ENCODE data around the gene ZNF549. TPM values are rescaled to one million over a fixed set of nuclear protein-coding genes. Genes with fewer than 3 reads are reported as not detected.
"Not testable (repeated sequence)": the region's sequence is repeated elsewhere in the genome, so short reads cannot be mapped to it uniquely, and the experiment has no call there.

ZNF549 gene
- total RNA-seq, 4 donors from 2014 or later = 4.4 to 5.5 (median 4.9) TPM

DNA sequence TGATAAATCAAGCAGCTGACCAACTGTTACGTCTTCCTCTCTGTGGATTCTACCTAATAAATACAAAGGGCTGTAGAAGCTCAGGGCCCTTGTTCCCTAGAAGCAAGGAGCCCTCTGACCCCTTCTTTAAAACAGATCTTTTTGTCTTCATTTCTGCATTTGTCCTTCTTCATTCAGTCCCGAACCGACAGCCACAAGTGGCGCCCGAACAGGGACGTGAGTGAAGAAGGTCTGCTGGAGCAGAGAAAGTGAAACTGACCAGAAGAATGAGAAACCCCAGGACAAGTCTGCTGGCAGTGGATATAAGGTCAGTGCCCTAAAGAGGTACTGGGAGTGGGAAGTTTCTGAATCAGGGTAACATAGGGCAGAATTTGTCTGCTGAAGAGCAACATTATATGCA lies 14.3 kb upstream of the ZNF549 start:
- H3K4me3 ChIP-seq (ENCODE audit: low read depth, poor library complexity, severe bottlenecking) = no peak overlapping the region
- TF ChIP-seq, protein P1, sequence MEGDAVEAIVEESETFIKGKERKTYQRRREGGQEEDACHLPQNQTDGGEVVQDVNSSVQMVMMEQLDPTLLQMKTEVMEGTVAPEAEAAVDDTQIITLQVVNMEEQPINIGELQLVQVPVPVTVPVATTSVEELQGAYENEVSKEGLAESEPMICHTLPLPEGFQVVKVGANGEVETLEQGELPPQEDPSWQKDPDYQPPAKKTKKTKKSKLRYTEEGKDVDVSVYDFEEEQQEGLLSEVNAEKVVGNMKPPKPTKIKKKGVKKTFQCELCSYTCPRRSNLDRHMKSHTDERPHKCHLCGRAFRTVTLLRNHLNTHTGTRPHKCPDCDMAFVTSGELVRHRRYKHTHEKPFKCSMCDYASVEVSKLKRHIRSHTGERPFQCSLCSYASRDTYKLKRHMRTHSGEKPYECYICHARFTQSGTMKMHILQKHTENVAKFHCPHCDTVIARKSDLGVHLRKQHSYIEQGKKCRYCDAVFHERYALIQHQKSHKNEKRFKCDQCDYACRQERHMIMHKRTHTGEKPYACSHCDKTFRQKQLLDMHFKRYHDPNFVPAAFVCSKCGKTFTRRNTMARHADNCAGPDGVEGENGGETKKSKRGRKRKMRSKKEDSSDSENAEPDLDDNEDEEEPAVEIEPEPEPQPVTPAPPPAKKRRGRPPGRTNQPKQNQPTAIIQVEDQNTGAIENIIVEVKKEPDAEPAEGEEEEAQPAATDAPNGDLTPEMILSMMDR (IDR thresholded peaks at IDR 0.05) = no peak
- no peak for TF ChIP-seq POLR2A (IDR thresholded peaks at IDR 0.05)
- intact Hi-C loops (cut with DNase I; ENCODE audit: low total_unique reads) = no loop called here
- DNase-seq (ENCODE audit: low spot score in 2 of 2) = no peak
- WGBS, 2 donors = 95 to 98% methylated on average over 6 of the region's 6 CpGs

DNA sequence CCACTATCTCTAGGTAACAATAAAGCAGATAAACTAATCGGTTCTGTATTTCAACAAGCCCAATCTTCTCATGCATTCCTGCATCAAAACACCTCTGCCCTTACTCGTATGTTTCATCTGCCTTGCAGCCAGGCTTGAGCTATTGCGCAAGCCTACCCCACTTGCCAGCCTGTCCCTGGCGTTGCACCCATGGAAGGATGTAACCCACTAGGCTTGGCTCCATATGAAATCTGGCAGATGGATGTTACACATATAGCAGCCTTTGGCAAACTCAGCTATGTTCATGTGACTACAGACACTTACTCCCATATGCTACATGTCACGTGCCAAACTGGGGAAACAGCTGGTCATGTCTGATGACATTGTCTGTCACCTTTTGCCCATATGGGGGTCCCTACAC lies 11.9 kb upstream of the ZNF549 start:
- WGBS, 2 donors = 91 to 92% methylated on average over 5 of the region's 5 CpGs
- intact Hi-C loops (cut with DNase I; ENCODE audit: low total_unique reads) = no loop called here
- no peak for TF ChIP-seq POLR2A (IDR thresholded peaks at IDR 0.05)
- TF ChIP-seq, protein P1 (IDR thresholded peaks at IDR 0.05) = no peak
- no peak for DNase-seq (ENCODE audit: low spot score in 2 of 2)
- no peak overlapping the region for H3K4me3 ChIP-seq (ENCODE audit: low read depth, poor library complexity, severe bottlenecking)

DNA sequence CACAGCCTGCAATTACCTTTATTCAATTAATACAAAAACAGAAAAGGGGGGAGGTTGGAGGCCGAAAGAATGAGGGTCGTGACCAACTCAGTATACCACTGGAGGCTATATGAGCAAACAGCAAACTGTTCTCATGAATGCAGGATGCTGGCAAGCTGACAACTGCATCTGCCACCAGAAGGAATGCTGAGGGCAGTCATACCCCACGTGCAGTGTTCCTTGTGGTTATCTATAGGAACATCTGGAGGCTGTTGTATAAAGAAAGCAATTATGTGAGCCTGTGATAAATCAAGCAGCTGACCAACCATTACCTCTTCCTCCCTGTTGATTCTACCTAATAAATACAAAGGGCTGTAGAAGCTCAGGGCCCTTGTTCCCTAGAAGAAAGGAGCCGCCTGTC lies 9.1 kb upstream of the ZNF549 start:
- H3K4me3 ChIP-seq (ENCODE audit: low read depth, poor library complexity, severe bottlenecking); DNase-seq (ENCODE audit: low spot score in 2 of 2); intact Hi-C loops (cut with DNase I; ENCODE audit: low total_unique reads): not testable (repeated sequence)
- WGBS, 2 donors = 79 to 80% methylated on average over 4 of the region's 4 CpGs

DNA sequence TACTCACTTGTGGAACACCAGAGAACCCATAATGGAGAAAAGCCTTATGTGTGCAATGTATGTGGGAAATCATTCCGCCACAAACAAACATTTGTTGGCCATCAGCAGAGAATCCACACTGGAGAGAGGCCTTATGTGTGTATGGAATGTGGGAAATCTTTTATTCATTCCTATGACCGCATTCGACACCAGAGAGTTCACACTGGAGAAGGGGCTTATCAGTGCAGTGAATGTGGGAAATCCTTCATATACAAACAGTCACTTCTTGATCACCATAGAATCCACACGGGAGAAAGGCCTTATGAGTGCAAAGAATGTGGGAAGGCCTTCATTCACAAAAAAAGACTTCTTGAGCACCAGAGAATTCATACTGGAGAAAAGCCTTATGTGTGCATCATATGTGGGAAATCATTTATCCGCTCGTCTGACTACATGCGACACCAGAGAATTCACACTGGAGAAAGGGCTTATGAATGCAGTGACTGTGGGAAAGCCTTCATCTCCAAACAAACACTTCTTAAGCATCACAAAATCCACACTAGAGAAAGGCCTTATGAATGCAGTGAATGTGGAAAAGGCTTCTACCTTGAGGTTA lies 10.9 kb downstream of the ZNF549 start:
- 95 to 97% methylated on average over 7 of the region's 7 CpGs for WGBS, 2 donors
- no peak for TF ChIP-seq POLR2A (IDR thresholded peaks at IDR 0.05)
- TF ChIP-seq, protein P1 (IDR thresholded peaks at IDR 0.05) = no peak
- H3K4me3 ChIP-seq (ENCODE audit: low read depth, poor library complexity, severe bottlenecking) = no peak overlapping the region
- intact Hi-C loops (cut with DNase I; ENCODE audit: low total_unique reads) = no loop called here
- DNase-seq (ENCODE audit: low spot score in 2 of 2) = no peak

DNA sequence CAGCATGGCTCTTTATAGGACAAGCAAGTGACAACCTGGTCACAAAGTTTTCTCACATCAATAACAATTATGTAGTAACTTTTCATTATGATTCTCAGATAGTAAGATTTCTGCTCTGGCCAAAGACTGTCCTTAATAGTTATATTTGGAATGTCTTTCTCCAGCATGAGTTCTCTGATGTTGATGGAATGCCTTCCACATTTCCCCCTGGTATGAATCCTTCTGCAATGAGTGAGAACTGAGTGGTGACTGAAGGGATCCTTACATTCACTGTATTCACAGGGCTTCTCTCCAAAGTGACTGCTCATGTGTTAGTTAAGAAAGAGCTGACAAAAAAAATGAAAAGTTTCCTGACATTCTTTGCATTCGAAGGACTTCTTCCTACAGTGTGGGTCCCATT lies 19.4 kb downstream of the ZNF549 start:
- intact Hi-C loops (cut with DNase I; ENCODE audit: low total_unique reads) = no loop called here
- no peak overlapping the region for H3K4me3 ChIP-seq (ENCODE audit: low read depth, poor library complexity, severe bottlenecking)
- WGBS, 2 donors = 95 to 100% methylated on average over 1 of the region's 1 CpG
- no peak for DNase-seq (ENCODE audit: low spot score in 2 of 2)
- TF ChIP-seq, protein P1 (IDR thresholded peaks at IDR 0.05) = no peak
- no peak for TF ChIP-seq POLR2A (IDR thresholded peaks at IDR 0.05)

DNA sequence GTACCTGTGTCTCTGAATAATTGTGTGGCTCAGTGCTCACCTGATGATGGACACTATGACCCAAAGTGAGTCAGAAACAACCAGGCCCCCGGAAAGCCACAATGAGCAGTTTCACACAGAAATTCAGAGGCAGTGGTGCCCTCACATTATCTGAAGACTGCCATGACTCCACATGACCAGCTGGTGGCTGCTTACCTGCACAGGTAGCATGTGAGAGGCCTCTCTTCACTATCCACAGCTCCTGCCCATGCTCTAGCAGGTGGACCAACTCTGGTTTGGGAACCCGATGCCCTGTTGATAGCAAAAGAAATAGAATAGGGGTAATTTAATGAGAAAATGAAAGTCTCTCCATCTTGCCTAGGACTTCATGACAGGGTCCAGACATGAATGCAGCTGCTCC lies 25.3 kb downstream of the ZNF549 start:
- 96 to 97% methylated on average over 2 of the region's 2 CpGs for WGBS, 2 donors
- TF ChIP-seq POLR2A (IDR thresholded peaks at IDR 0.05) = no peak
- TF ChIP-seq, protein P1 (IDR thresholded peaks at IDR 0.05) = no peak
- DNase-seq (ENCODE audit: low spot score in 2 of 2) = no peak
- intact Hi-C loops (cut with DNase I; ENCODE audit: low total_unique reads) = no loop called here
- H3K4me3 ChIP-seq (ENCODE audit: low read depth, poor library complexity, severe bottlenecking) = no peak overlapping the region
